Measurements from ENCODE around the gene PTPN14.

Gene PTPN14

GRCh38 chr1:214563881-214564280 is 12.5 kb upstream of the PTPN14 start:
- Histone ChIP-seq H3K27ac (ENCODE audit: low read length) (no peak overlapping the region), H3K4me1 (ENCODE audit: low read length) (no peaks in the 10 kb centered on the region), H3F3A (ENCODE audit: insufficient read depth, low read length) (no peaks in the 10 kb centered on the region), H3K36me3 (replicated peaks; ENCODE audit: insufficient read depth, low read length) (no peaks in the 10 kb centered on the region), H3K4me2 (ENCODE audit: low read depth, low read length) (no peak overlapping the region), H4K20me1 (ENCODE audit: insufficient read depth, low read length) (no peaks in the 10 kb centered on the region), H3K9me3 (replicated peaks; ENCODE audit: insufficient read depth, low read length) (no peaks in the 10 kb centered on the region), H3K4me3 (ENCODE audit: low read length) (no peak overlapping the region), H3K79me2 (ENCODE audit: low read length) (no peaks in the 10 kb centered on the region), H3K9ac (ENCODE audit: low read length) (no peak overlapping the region), H2AFZ (ENCODE audit: low read length) (no peak overlapping the region), H3K9me2 (replicated peaks; ENCODE audit: insufficient read depth, low read length) (no peaks in the 10 kb centered on the region), H3K27me3 (replicated peaks; ENCODE audit: insufficient read depth, low read length) (no peaks in the 10 kb centered on the region)
- no peak for DNase-seq
- no peak for TF ChIP-seq EZH2 (optimal IDR thresholded peaks at IDR 0.05; ENCODE audit: low read depth, low read length)
- TF ChIP-seq, protein P1, sequence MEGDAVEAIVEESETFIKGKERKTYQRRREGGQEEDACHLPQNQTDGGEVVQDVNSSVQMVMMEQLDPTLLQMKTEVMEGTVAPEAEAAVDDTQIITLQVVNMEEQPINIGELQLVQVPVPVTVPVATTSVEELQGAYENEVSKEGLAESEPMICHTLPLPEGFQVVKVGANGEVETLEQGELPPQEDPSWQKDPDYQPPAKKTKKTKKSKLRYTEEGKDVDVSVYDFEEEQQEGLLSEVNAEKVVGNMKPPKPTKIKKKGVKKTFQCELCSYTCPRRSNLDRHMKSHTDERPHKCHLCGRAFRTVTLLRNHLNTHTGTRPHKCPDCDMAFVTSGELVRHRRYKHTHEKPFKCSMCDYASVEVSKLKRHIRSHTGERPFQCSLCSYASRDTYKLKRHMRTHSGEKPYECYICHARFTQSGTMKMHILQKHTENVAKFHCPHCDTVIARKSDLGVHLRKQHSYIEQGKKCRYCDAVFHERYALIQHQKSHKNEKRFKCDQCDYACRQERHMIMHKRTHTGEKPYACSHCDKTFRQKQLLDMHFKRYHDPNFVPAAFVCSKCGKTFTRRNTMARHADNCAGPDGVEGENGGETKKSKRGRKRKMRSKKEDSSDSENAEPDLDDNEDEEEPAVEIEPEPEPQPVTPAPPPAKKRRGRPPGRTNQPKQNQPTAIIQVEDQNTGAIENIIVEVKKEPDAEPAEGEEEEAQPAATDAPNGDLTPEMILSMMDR (IDR thresholded peaks at IDR 0.05; ENCODE audit: low read length), result no peak
- TF ChIP-seq EZH2phosphoT487 (IDR thresholded peaks at IDR 0.05; ENCODE audit: low read length), result no peak

DNA sequence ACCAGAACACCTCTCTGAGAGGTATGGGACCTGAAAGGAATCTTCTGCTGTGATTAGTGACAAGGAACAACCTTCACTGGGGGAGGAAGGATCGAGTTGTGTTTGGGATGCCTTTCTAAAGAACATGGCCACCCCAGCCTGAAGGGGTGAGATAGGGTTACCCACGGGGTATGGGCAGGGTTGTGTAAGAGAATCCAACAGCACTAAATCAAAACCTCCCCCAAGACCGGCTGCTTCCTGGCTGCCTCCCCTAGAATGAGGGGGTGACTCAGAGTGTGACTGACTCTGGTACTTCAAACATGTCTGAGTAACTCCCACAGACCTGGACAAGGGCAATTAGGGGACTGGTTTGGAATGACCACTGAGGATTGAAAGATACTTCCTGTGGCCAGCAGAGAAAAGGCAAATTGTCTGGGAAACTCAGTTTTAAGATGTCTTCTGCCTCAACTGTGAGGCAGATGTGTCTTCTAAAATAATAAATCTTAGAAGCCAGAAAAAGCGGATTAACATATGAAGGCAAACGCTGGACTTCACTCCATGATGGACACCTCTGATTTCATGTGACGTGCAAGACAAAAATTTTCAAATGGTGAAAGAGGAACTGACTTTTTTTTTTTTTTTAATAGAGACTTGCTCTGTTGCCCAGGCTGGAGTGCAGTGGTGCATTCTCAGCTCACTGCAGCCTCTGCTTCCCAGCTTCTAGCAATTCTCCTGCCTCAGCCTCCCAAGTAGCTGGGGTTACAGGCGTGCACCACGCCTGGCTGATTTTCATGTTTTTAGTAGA is 6.7 kb upstream of the PTPN14 start:
- no peak overlapping the region for H2AFZ ChIP-seq (ENCODE audit: low read length)
- no peaks in the 10 kb centered on the region for H3K79me2 ChIP-seq (ENCODE audit: low read length)
- H3K9ac ChIP-seq (ENCODE audit: low read length), result no peak overlapping the region
- H3K4me2 ChIP-seq (ENCODE audit: low read depth, low read length), result no peak overlapping the region
- no peaks in the 10 kb centered on the region for H4K20me1 ChIP-seq (ENCODE audit: insufficient read depth, low read length)
- no peaks in the 10 kb centered on the region for H3F3A ChIP-seq (ENCODE audit: insufficient read depth, low read length)
- H3K9me3 ChIP-seq (replicated peaks; ENCODE audit: insufficient read depth, low read length), result no peaks in the 10 kb centered on the region
- TF ChIP-seq, protein P1 (IDR thresholded peaks at IDR 0.05; ENCODE audit: low read length), result no peak
- TF ChIP-seq EZH2phosphoT487 (IDR thresholded peaks at IDR 0.05; ENCODE audit: low read length) (no peak), EZH2 (optimal IDR thresholded peaks at IDR 0.05; ENCODE audit: low read depth, low read length) (no peak)
- H3K27ac ChIP-seq (ENCODE audit: low read length), result no peak overlapping the region
- H3K27me3 ChIP-seq (replicated peaks; ENCODE audit: insufficient read depth, low read length), result no peaks in the 10 kb centered on the region
- no peak overlapping the region for H3K4me3 ChIP-seq (ENCODE audit: low read length)
- H3K9me2 ChIP-seq (replicated peaks; ENCODE audit: insufficient read depth, low read length), result no peaks in the 10 kb centered on the region
- H3K4me1 ChIP-seq (ENCODE audit: low read length), result no peaks in the 10 kb centered on the region
- H3K36me3 ChIP-seq (replicated peaks; ENCODE audit: insufficient read depth, low read length), result no peaks in the 10 kb centered on the region
- DNase-seq, result no peak

DNA sequence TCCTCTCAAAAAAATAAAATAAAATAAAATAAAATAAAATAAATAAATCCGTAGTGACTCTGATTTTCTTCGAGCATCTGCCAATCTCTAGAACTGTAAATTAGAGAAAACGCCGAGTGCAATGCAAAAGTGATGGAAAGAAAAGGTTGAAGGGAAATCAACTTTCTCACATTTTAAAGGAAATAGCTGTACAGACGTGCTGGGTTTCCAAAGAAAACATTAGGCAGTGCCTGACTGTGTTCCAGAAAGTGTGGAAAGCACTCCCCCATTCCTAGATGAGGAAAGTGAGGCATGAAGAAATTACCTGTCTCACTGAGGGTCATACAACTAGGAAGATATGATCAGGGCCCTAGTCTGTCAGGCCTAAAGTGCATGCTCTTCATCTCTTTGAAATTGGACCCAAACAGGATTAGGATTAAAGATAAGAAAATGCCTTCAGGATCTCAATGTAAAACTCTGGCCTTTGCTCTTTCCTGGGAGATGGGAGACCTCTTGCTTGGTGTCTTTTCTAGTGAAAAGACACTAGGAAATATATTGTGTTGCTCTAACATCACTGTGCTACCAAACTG is 1.8 kb upstream of the PTPN14 start:
- Histone ChIP-seq H3K4me1 (ENCODE audit: low read length) (no peaks in the 10 kb centered on the region), H3K4me3 (ENCODE audit: low read length) (no peak overlapping the region), H3K27ac (ENCODE audit: low read length) (no peak overlapping the region), H3K27me3 (replicated peaks; ENCODE audit: insufficient read depth, low read length) (0 out of 2 replicates have a peak, but pooled peaks cover 5% of the 10 kb centered on the region), H3K9me2 (replicated peaks; ENCODE audit: insufficient read depth, low read length) (no peaks in the 10 kb centered on the region), H3K79me2 (ENCODE audit: low read length) (no peaks in the 10 kb centered on the region), H4K20me1 (ENCODE audit: insufficient read depth, low read length) (no peaks in the 10 kb centered on the region), H3K4me2 (ENCODE audit: low read depth, low read length) (no peak overlapping the region), H3K9me3 (replicated peaks; ENCODE audit: insufficient read depth, low read length) (no peaks in the 10 kb centered on the region), H3F3A (ENCODE audit: insufficient read depth, low read length) (no peaks in the 10 kb centered on the region), H3K9ac (ENCODE audit: low read length) (no peak overlapping the region), H3K36me3 (replicated peaks; ENCODE audit: insufficient read depth, low read length) (no peaks in the 10 kb centered on the region), H2AFZ (ENCODE audit: low read length) (no peak overlapping the region)
- TF ChIP-seq EZH2phosphoT487 (IDR thresholded peaks at IDR 0.05; ENCODE audit: low read length) (no peak), EZH2 (optimal IDR thresholded peaks at IDR 0.05; ENCODE audit: low read depth, low read length) (no peak)
- TF ChIP-seq, protein P1 (IDR thresholded peaks at IDR 0.05; ENCODE audit: low read length), result no peak
- no peak for DNase-seq
